ENCODE results near the gene MROH2A. TPM values are rescaled to one million over a fixed set of nuclear protein-coding genes. Genes with fewer than 3 reads are reported as not detected.

MROH2A gene
- total RNA-seq, 1 experiment from 2014 or later, result 1.4 TPM

DNA sequence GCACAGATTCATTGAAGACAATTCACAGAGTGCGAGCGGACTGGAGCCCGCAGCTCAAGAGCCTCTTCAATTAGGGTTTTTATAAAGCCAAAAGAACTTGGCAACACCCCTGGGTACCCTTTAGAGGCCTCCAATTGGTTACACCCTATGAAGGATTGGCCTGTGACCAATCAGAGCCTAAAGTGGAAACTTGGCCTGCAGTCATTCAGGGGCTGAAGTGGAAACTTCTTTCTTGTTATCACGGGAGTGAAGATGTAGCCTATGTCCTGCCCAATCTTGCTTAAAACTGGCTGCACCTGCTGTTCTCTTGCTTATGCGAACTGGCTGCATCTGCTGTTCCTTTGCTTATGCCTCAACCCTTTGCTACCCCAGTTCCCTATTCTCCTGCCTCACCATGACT lies 78.1 kb downstream of the MROH2A start:
- intact Hi-C loops (cut with micrococcal nuclease; ENCODE audit: unreplicated experiment), result loop anchor here (10.0 kb wide), 1 partner anchor 279 kb away; no protein-coding TSS in a partner anchor
- CTCF ChIA-PET, result no interaction called here
- Histone ChIP-seq H3K9me2 (ENCODE audit: insufficient read depth) (no peaks in the 10 kb centered on the region), H3F3A (ENCODE audit: insufficient read depth, low read depth) (peaks cover 12% of the 10 kb centered on the region), H3K4me1 (replicated peaks; ENCODE audit: insufficient read depth) (peaks cover 31% of the 10 kb centered on the region), H3K27ac (no peak overlapping the region), H3K4me3 (no peak overlapping the region), H2AFZ (no peak overlapping the region), H3K4me2 (no peak overlapping the region), H4K20me1 (ENCODE audit: insufficient read depth) (no peaks in the 10 kb centered on the region), H3K79me2 (ENCODE audit: low read depth) (peaks cover 31% of the 10 kb centered on the region), H3K27me3 (ENCODE audit: insufficient read depth, low read depth) (no peaks in the 10 kb centered on the region), H3K9me3 (ENCODE audit: insufficient read depth, low read depth) (no peaks in the 10 kb centered on the region), H3K36me3 (ENCODE audit: low read depth) (peaks cover 11% of the 10 kb centered on the region; the same call in 1 of the 2 replicates)
- no TSS peak for BruUV-seq (replicated peaks)
- DNase-seq, result no peak
- TF ChIP-seq EZH2 (IDR thresholded peaks at IDR 0.05; ENCODE audit: low read depth), result no peak
- TF ChIP-seq, protein P1, sequence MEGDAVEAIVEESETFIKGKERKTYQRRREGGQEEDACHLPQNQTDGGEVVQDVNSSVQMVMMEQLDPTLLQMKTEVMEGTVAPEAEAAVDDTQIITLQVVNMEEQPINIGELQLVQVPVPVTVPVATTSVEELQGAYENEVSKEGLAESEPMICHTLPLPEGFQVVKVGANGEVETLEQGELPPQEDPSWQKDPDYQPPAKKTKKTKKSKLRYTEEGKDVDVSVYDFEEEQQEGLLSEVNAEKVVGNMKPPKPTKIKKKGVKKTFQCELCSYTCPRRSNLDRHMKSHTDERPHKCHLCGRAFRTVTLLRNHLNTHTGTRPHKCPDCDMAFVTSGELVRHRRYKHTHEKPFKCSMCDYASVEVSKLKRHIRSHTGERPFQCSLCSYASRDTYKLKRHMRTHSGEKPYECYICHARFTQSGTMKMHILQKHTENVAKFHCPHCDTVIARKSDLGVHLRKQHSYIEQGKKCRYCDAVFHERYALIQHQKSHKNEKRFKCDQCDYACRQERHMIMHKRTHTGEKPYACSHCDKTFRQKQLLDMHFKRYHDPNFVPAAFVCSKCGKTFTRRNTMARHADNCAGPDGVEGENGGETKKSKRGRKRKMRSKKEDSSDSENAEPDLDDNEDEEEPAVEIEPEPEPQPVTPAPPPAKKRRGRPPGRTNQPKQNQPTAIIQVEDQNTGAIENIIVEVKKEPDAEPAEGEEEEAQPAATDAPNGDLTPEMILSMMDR (conservative IDR thresholded peaks at IDR 0.05), result no peak
- POLR2A ChIA-PET (ENCODE audit: unreplicated experiment), result interaction anchor here (0.7 kb wide), 1 partner anchor 435 kb away, joined by 3 read pairs; no protein-coding TSS in a partner anchor

DNA sequence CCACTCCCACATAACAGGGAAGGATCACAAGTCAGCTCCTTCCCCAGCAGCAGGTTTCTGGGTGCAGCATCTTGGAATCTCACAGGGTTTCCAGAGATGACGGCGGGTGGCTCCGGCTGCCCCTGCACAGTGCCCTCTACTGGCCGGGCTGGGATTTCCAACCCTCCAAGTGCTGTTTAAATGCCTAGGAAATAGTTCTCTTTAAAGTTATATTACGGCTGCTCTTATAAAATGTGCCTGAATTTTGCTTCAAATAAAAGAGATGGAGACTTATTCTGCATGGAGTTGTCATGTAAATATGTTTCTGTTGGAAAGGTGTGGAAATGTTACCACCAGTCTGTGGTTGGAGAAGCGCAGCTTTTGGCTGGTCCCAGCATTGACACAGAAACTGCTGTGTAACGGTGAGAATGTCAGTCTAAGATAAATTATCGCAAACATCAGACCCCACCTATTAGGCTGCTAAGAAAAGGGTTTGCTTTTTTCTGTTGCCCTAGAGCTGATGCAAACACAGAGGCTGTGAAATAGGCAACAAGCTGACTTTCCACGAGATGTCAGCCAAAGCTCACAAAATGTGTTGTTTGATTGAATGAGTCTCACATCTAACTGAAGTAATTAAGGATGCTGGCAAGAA lies 79.5 kb downstream of the MROH2A start:
- H3K9me2 ChIP-seq (ENCODE audit: insufficient read depth), result no peaks in the 10 kb centered on the region
- no peaks in the 10 kb centered on the region for H3K27me3 ChIP-seq (ENCODE audit: insufficient read depth, low read depth)
- no peak overlapping the region for H3K4me2 ChIP-seq
- ChIA-PET POLR2A (ENCODE audit: unreplicated experiment) (interaction anchor here (0.6 to 0.9 kb wide), 3 partner anchors 54 to 1151 kb away, joined by 3 to 5 read pairs (median 5); no protein-coding TSS in a partner anchor), CTCF (interaction anchor here (0.5 to 1.2 kb wide), 8 partner anchors 58 to 1659 kb away, joined by 3 to 6 read pairs (median 4); no protein-coding TSS in a partner anchor)
- TF ChIP-seq, protein P1 (conservative IDR thresholded peaks at IDR 0.05), result peak; percentile 84
- no peak for TF ChIP-seq EZH2 (IDR thresholded peaks at IDR 0.05; ENCODE audit: low read depth)
- no peak overlapping the region for H3K4me3 ChIP-seq
- no peak overlapping the region for H2AFZ ChIP-seq
- peak in 1 of 2 experiments; percentile 61 for DNase-seq
- H3K9me3 ChIP-seq (ENCODE audit: insufficient read depth, low read depth), result no peaks in the 10 kb centered on the region
- intact Hi-C loops (cut with micrococcal nuclease; ENCODE audit: unreplicated experiment), result loop anchor here (1.0 to 10.0 kb wide), 4 partner anchors 277 to 1257 kb away; no protein-coding TSS in a partner anchor
- H3F3A ChIP-seq (ENCODE audit: insufficient read depth, low read depth), result peaks cover 7% of the 10 kb centered on the region; the same call in 1 of the 2 replicates
- BruUV-seq (replicated peaks), result no TSS peak
- no peaks in the 10 kb centered on the region for H4K20me1 ChIP-seq (ENCODE audit: insufficient read depth)
- H3K36me3 ChIP-seq (ENCODE audit: low read depth), result 0 out of 2 replicates have a peak, but pooled peaks cover 3% of the 10 kb centered on the region
- no peak overlapping the region for H3K27ac ChIP-seq
- H3K79me2 ChIP-seq (ENCODE audit: low read depth), result peaks cover 17% of the 10 kb centered on the region
- peaks cover 16% of the 10 kb centered on the region for H3K4me1 ChIP-seq (replicated peaks; ENCODE audit: insufficient read depth)

DNA sequence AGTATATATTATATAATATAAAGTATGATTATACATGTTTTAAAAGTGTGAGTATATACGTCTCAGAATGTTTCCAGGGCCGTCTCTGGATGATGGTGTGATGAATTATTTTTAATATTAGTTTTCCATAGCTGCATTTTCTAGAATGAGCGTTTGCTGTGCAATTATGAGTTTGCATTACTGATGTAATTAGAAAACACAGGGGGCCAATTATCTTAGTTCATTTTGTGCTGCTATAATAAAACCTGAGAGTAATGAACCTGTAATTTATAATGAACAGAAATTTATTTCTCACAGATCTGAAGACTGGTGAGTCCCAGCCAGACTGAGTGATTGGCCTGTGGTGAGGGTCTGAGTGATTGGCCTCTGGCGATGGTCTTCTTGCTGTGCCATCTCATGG lies 80.2 kb downstream of the MROH2A start:
- no peak overlapping the region for H3K4me2 ChIP-seq
- no peak for TF ChIP-seq EZH2 (IDR thresholded peaks at IDR 0.05; ENCODE audit: low read depth)
- TF ChIP-seq, protein P1 (conservative IDR thresholded peaks at IDR 0.05), result no peak
- CTCF ChIA-PET, result interaction anchor here (0.6 to 1.2 kb wide), 6 partner anchors 82 to 1259 kb away, joined by 3 to 14 read pairs (median 4); no protein-coding TSS in a partner anchor

More for the DNA sequence above, 80.2 kb downstream of the MROH2A start:
- POLR2A ChIA-PET (ENCODE audit: unreplicated experiment), result interaction anchor here (0.7 to 0.9 kb wide), 2 partner anchors 55 to 643 kb away, joined by 5 read pairs; no protein-coding TSS in a partner anchor
- Histone ChIP-seq H3K79me2 (ENCODE audit: low read depth) (peaks cover 10% of the 10 kb centered on the region), H2AFZ (no peak overlapping the region), H3K9me2 (ENCODE audit: insufficient read depth) (no peaks in the 10 kb centered on the region), H3K27ac (no peak overlapping the region), H4K20me1 (ENCODE audit: insufficient read depth) (no peaks in the 10 kb centered on the region), H3F3A (ENCODE audit: insufficient read depth, low read depth) (peaks cover 7% of the 10 kb centered on the region; the same call in 1 of the 2 replicates), H3K9me3 (ENCODE audit: insufficient read depth, low read depth) (no peaks in the 10 kb centered on the region), H3K27me3 (ENCODE audit: insufficient read depth, low read depth) (no peaks in the 10 kb centered on the region), H3K36me3 (ENCODE audit: low read depth) (no peaks in the 10 kb centered on the region), H3K4me1 (replicated peaks; ENCODE audit: insufficient read depth) (peaks cover 9% of the 10 kb centered on the region), H3K4me3 (no peak overlapping the region)
- intact Hi-C loops (cut with micrococcal nuclease; ENCODE audit: unreplicated experiment), result loop anchor here (1.0 to 10.0 kb wide), 4 partner anchors 276 to 1256 kb away; no protein-coding TSS in a partner anchor
- DNase-seq, result no peak
- no TSS peak for BruUV-seq (replicated peaks)

Data from PC-9 (cell line).